ENCODE measurements around the gene PDCD10.

Gene PDCD10

GRCh38 chr3:167671878-167672427, 62.7 kb downstream of the PDCD10 start:
- no peak for DNase-seq

- DNase-seq = no peak
Observed at GRCh38 chr3:167669699-167670098, 65.0 kb downstream of the PDCD10 start.

- DNase-seq = no peak
Observed at GRCh38 chr3:167668651-167669050, 66.0 kb downstream of the PDCD10 start.

- DNase-seq = no peak
Observed at GRCh38 chr3:167666563-167666962, 68.1 kb downstream of the PDCD10 start.

GRCh38 chr3:167662919-167663400, 71.7 kb downstream of the PDCD10 start:
- DNase-seq = no peak

GRCh38 chr3:167657684-167658225, 76.9 kb downstream of the PDCD10 start:
- DNase-seq = no peak

- DNase-seq = no peak
Observed at GRCh38 chr3:167656821-167657220, 77.9 kb downstream of the PDCD10 start.

GRCh38 chr3:167653760-167654159, 80.9 kb downstream of the PDCD10 start, which contains the start of gene WDR49:
TSS of gene WDR49 (minus strand) at chr3:167653942. CDS start at chr3:167653425, 517 bp downstream.
- DNase-seq = peak; percentile 4

GRCh38 chr3:167653155-167653554, 81.5 kb downstream of the PDCD10 start:
- no peak for DNase-seq

GRCh38 chr3:167651826-167652225, 82.9 kb downstream of the PDCD10 start:
- no peak for DNase-seq

- no peak for DNase-seq
Observed at GRCh38 chr3:167650459-167650858, 84.2 kb downstream of the PDCD10 start.

- DNase-seq = no peak
Observed at GRCh38 chr3:167649746-167650145, 84.9 kb downstream of the PDCD10 start.

GRCh38 chr3:167644611-167645010, 90.1 kb downstream of the PDCD10 start:
- DNase-seq = no peak

Measured in CD4-positive, alpha-beta T cell treated with Interleukin-12 subunit alpha and Interleukin-12 subunit beta, for 1 hour (primary cell).